Suprapubic skin (tissue), 4 donors: Measurements from ENCODE around the gene PRKG2.

ENCODE experiments used
- EP300 ChIP-seq: sonication (generic); formaldehyde crosslinking; IDR thresholded peaks from one replicate; pipeline ENCODE4 v1.6.1; 2017; ENCODE audit warnings: antibody characterized with exemption
- POLR2A ChIP-seq, 2 donors: fragments of 450-650 bp; IDR thresholded peaks; one replicate each; pipeline ENCODE4 v1.6.1; 2017; ENCODE audit warnings: antibody characterized with exemption in 2 of 2, mild to moderate bottlenecking in 2 of 2, moderate library complexity in 2 of 2
- POLR2AphosphoS5 ChIP-seq, 3 donors: sonication (generic); formaldehyde crosslinking; IDR thresholded peaks; one replicate each; pipeline ENCODE4 v1.6.1; 2017; ENCODE audit warnings: antibody characterized with exemption in 3 of 3
- TF ChIP-seq, protein P1 (sequence below), 2 donors: fragments of 200-600 bp in 1 of 2; fragments of 450-650 bp in 1 of 2; sonication (generic) in 1 of 2; IDR thresholded peaks; one replicate each; pipeline ENCODE4 v1.5.1; 2016 to 2019; ENCODE audit warnings: antibody characterized with exemption in 2 of 2, mild to moderate bottlenecking in 1 of 2, moderate library complexity in 1 of 2

GRCh38 chr4:81038636-81039350 lies 176.2 kb downstream of the PRKG2 start:
- TF ChIP-seq, protein P1, sequence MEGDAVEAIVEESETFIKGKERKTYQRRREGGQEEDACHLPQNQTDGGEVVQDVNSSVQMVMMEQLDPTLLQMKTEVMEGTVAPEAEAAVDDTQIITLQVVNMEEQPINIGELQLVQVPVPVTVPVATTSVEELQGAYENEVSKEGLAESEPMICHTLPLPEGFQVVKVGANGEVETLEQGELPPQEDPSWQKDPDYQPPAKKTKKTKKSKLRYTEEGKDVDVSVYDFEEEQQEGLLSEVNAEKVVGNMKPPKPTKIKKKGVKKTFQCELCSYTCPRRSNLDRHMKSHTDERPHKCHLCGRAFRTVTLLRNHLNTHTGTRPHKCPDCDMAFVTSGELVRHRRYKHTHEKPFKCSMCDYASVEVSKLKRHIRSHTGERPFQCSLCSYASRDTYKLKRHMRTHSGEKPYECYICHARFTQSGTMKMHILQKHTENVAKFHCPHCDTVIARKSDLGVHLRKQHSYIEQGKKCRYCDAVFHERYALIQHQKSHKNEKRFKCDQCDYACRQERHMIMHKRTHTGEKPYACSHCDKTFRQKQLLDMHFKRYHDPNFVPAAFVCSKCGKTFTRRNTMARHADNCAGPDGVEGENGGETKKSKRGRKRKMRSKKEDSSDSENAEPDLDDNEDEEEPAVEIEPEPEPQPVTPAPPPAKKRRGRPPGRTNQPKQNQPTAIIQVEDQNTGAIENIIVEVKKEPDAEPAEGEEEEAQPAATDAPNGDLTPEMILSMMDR (IDR thresholded peaks at IDR 0.05), result no peak
- TF ChIP-seq POLR2A (IDR thresholded peaks at IDR 0.05) (no peak), EP300 (no peak), POLR2AphosphoS5 (IDR thresholded peaks at IDR 0.05) (no peak)
